H9 (cell line): ENCODE data around the gene CCSER1. TPM values are rescaled to one million over a fixed set of nuclear protein-coding genes. Genes with fewer than 3 reads are reported as not detected.

Experiments
- DNase-seq: peaks from one replicate; pipeline ENCODE4 v3.0.0-alpha.2; 2017
- H2AFZ ChIP-seq: one replicate; pipeline ENCODE4 v1.6.1; 2013; ENCODE audit warnings: mild to moderate bottlenecking, low read length, control low read depth, moderate library complexity
- H2AK5ac ChIP-seq: 2 replicates; pipeline ENCODE4 v1.6.1; 2013; ENCODE audit warnings: low read length, control low read depth, mixed read lengths; ENCODE audit not compliant: insufficient read length
- H2BK120ac ChIP-seq: one replicate; pipeline ENCODE4 v1.6.1; 2013; ENCODE audit warnings: low read depth, mild to moderate bottlenecking, low read length, control low read depth, inconsistent platforms; ENCODE audit not compliant: poor library complexity, severe bottlenecking
- H2BK12ac ChIP-seq: 2 replicates; pipeline ENCODE4 v1.6.1; 2013; ENCODE audit warnings: low read length, control low read depth, mixed read lengths, low read depth; ENCODE audit not compliant: insufficient read length
- H2BK15ac ChIP-seq: 2 replicates; pipeline ENCODE4 v1.6.1; 2013; ENCODE audit warnings: low read depth, low read length, control low read depth
- H2BK20ac ChIP-seq: one replicate; pipeline ENCODE4 v1.6.1; 2013; ENCODE audit warnings: low read depth, mild to moderate bottlenecking, low read length, control low read depth, inconsistent platforms; ENCODE audit not compliant: poor library complexity, severe bottlenecking
- H2BK5ac ChIP-seq: 2 replicates; pipeline ENCODE4 v1.6.1; 2013; ENCODE audit warnings: low read length, control low read depth, mixed read lengths; ENCODE audit not compliant: insufficient read length
- H3K14ac ChIP-seq: 2 replicates; pipeline ENCODE4 v1.6.1; 2013; ENCODE audit warnings: low read length, control low read depth; ENCODE audit not compliant: insufficient read depth
- H3K18ac ChIP-seq: 2 replicates; pipeline ENCODE4 v1.6.1; 2013; ENCODE audit warnings: low read depth, mild to moderate bottlenecking, mixed read lengths, low read length, control low read depth; ENCODE audit not compliant: insufficient read length
- H3K23ac ChIP-seq: 2 replicates; pipeline ENCODE4 v1.6.1; 2013; ENCODE audit warnings: low read length, control low read depth, mixed read lengths, low read depth; ENCODE audit not compliant: insufficient read length
- H3K23me2 ChIP-seq: 2 replicates; pipeline ENCODE4 v1.6.1; 2013; ENCODE audit warnings: low read depth, mild to moderate bottlenecking, mixed read lengths, low read length, control low read depth; ENCODE audit not compliant: insufficient read length, poor library complexity, severe bottlenecking
- H3K27ac ChIP-seq: 2 replicates; pipeline ENCODE4 v1.5.1; 2013; ENCODE audit warnings: low read length, control low read depth, mixed read lengths, low read depth; ENCODE audit not compliant: insufficient read length
- H3K27me3 ChIP-seq: 2 replicates; pipeline ENCODE4 v1.6.1; 2013; ENCODE audit warnings: low read length, control low read depth, inconsistent platforms; ENCODE audit not compliant: insufficient read depth
- H3K4ac ChIP-seq: 2 replicates; pipeline ENCODE4 v1.6.1; 2013; ENCODE audit warnings: low read depth, mild to moderate bottlenecking, control low read depth, inconsistent platforms, low read length, moderate library complexity
- H3K4me1 ChIP-seq: 2 replicates; pipeline ENCODE4 v1.6.1; 2013; ENCODE audit warnings: low read length, control low read depth, inconsistent platforms; ENCODE audit not compliant: insufficient read depth
- H3K4me2 ChIP-seq: 2 replicates; pipeline ENCODE4 v1.6.1; 2013; ENCODE audit warnings: low read length, control low read depth, mixed read lengths; ENCODE audit not compliant: insufficient read length, insufficient read depth
- H3K56ac ChIP-seq: 2 replicates; pipeline ENCODE4 v1.6.1; 2013; ENCODE audit warnings: low read depth, mild to moderate bottlenecking, mixed read lengths, low read length, control low read depth; ENCODE audit not compliant: insufficient read length
- H3K79me1 ChIP-seq: 2 replicates; pipeline ENCODE4 v1.6.1; 2013; ENCODE audit warnings: low read depth, mild to moderate bottlenecking, moderate library complexity, low read length, control low read depth, inconsistent platforms; ENCODE audit not compliant: insufficient read depth, poor library complexity, severe bottlenecking
- H3K79me2 ChIP-seq: 2 replicates; pipeline ENCODE4 v1.6.1; 2013; ENCODE audit warnings: low read length, control low read depth, inconsistent platforms; ENCODE audit not compliant: insufficient read depth
- H3K9ac ChIP-seq: 2 replicates; pipeline ENCODE4 v1.6.1; 2013; ENCODE audit warnings: low read length, control low read depth, mixed read lengths; ENCODE audit not compliant: insufficient read length; ENCODE audit errors: extremely low read depth
- H3K9me3 ChIP-seq: one replicate; pipeline ENCODE4 v1.6.1; 2013; ENCODE audit warnings: low read depth, low read length, inconsistent platforms; ENCODE audit not compliant: control insufficient read depth
- H3T11ph ChIP-seq: one replicate; pipeline ENCODE4 v1.6.1; 2013; ENCODE audit warnings: mild to moderate bottlenecking, low read length, control low read depth, inconsistent platforms
- H4K20me1 ChIP-seq: one replicate; pipeline ENCODE4 v1.6.1; 2013; ENCODE audit not compliant: control insufficient read depth, insufficient read length, insufficient read depth
- H4K5ac ChIP-seq: 2 replicates; pipeline ENCODE4 v1.6.1; 2013; ENCODE audit warnings: low read depth, mild to moderate bottlenecking, mixed read lengths, low read length, control low read depth; ENCODE audit not compliant: insufficient read length
- H4K8ac ChIP-seq: replicated peaks from 2 replicates; pipeline ENCODE4 v1.6.1; 2013; ENCODE audit warnings: low read length, control low read depth, mixed read lengths, low read depth; ENCODE audit not compliant: insufficient read length
- H4K91ac ChIP-seq: 2 replicates; pipeline ENCODE4 v1.6.1; 2013; ENCODE audit warnings: low read depth, mild to moderate bottlenecking, moderate library complexity, mixed read lengths, low read length, control low read depth; ENCODE audit not compliant: insufficient read length
- H3K27ac Mint-ChIP-seq, 3 experiments: 2 replicates in 2 of 3; 3 replicates in 1 of 3; pipeline ENCODE4 v1.8.0; 2020 to 2021; ENCODE audit warnings: mixed read lengths in 3 of 3, mild to moderate bottlenecking in 1 of 3, moderate library complexity in 1 of 3
- H3K27me3 Mint-ChIP-seq: 2 replicates; pipeline ENCODE4 v1.8.0; 2021; ENCODE audit warnings: low read depth, mild to moderate bottlenecking, moderate library complexity, mixed read lengths
- H3K36me3 Mint-ChIP-seq, 3 experiments: 2 replicates in 2 of 3; 3 replicates in 1 of 3; pipeline ENCODE4 v1.8.0; 2020 to 2021; ENCODE audit warnings: low read depth in 3 of 3, mixed read lengths in 3 of 3; ENCODE audit not compliant: insufficient read depth in 1 of 3
- H3K4me1 Mint-ChIP-seq, 2 experiments: 2 replicates each; pipeline ENCODE4 v1.8.0; 2020; ENCODE audit warnings: mixed read lengths in 2 of 2
- H3K4me3 Mint-ChIP-seq, 2 experiments: 2 replicates in 1 of 2; 3 replicates in 1 of 2; pipeline ENCODE4 v1.8.0; 2020 to 2021; ENCODE audit warnings: mild to moderate bottlenecking in 2 of 2, mixed read lengths in 2 of 2, moderate library complexity in 1 of 2
- H3K9me3 Mint-ChIP-seq, 2 experiments: 2 replicates in 1 of 2; 3 replicates in 1 of 2; pipeline ENCODE4 v1.8.0; 2020; ENCODE audit warnings: mild to moderate bottlenecking in 2 of 2, mixed read lengths in 2 of 2, moderate library complexity in 1 of 2
- CTCF ChIP-seq: fragments of 200-600 bp; sonication (generic); conservative IDR thresholded peaks from 3 replicates; pipeline ENCODE4 v1.8.0; 2021; ENCODE audit warnings: antibody characterized with exemption, mild to moderate bottlenecking
- WGBS: extraction: QIAGEN DNeasy Blood & Tissue Kit; methylation state at CpG from one replicate; pipeline ENCODE4 v1.1.7; 2013; ENCODE audit warnings: missing lambda C conversion rate, low lambda C conversion rate, mixed read lengths; ENCODE audit not compliant: insufficient read length; ENCODE audit errors: extremely low coverage; 5-methylcytosine and 5-hydroxymethylcytosine counted together
- total RNA-seq: library from RNA; stranded (reverse); gene quantifications from 2 replicates; pipeline ENCODE4 v1.2.1, GENCODE V29; 2021

Gene CCSER1
- total RNA-seq, 1 experiment from 2014 or later: 0.37 TPM

- no peaks in the 10 kb centered on the region for H3K79me2 ChIP-seq
- no peak overlapping the region for H2BK15ac ChIP-seq
- H2BK20ac ChIP-seq: no peak overlapping the region
- no peak overlapping the region for H3T11ph ChIP-seq
- no CpG with 5 or more reads among the region's 3 CpGs for WGBS
- DNase-seq: no peak
- H3K27ac ChIP-seq: no peak overlapping the region
- no peak overlapping the region for H2AFZ ChIP-seq
- H4K91ac ChIP-seq: no peak overlapping the region
- H2BK120ac ChIP-seq: no peak overlapping the region
- H3K56ac ChIP-seq: no peak overlapping the region
- H3K18ac ChIP-seq: no peak overlapping the region
- H2AK5ac ChIP-seq: no peak overlapping the region
- Mint-ChIP-seq H3K27me3 (no peaks in the 10 kb centered on the region), H3K36me3 (no peaks in the 10 kb centered on the region; a peak in 1 of 7 replicates), H3K4me1 (peaks cover 4 to 11% of the 10 kb centered on the region in 2 experiments; a peak in 3 of 4 replicates), H3K27ac (no peak overlapping the region), H3K9me3 (no peaks in the 10 kb centered on the region; a peak in 1 of 5 replicates), H3K4me3 (no peak overlapping the region)
- no peak overlapping the region for H4K5ac ChIP-seq
- no peaks in the 10 kb centered on the region for H3K9me3 ChIP-seq
- H3K4ac ChIP-seq: no peak overlapping the region
- no peak overlapping the region for H3K14ac ChIP-seq
- no peak overlapping the region for H2BK5ac ChIP-seq
- H3K4me1 ChIP-seq: no peaks in the 10 kb centered on the region
- H3K9ac ChIP-seq: no peak overlapping the region
- H3K4me2 ChIP-seq: no peak overlapping the region
- no peaks in the 10 kb centered on the region for H3K79me1 ChIP-seq
- H2BK12ac ChIP-seq: no peak overlapping the region
- no peak for TF ChIP-seq CTCF
- H3K27me3 ChIP-seq: no peaks in the 10 kb centered on the region
- H4K8ac ChIP-seq: no peak overlapping the region
- H4K20me1 ChIP-seq: no peaks in the 10 kb centered on the region
- no peak overlapping the region for H3K23ac ChIP-seq
- no peaks in the 10 kb centered on the region for H3K23me2 ChIP-seq
Measured at GRCh38 chr4:90883519-90883918, 756.3 kb downstream of the CCSER1 start.
